HG03575 (cell line): ENCODE data around the gene ACSS1.

Experiments used
- ATAC-seq: cut with Tn5 transposase; IDR thresholded peaks from one replicate; pipeline ENCODE4 v1.9.1; 2021; ENCODE audit not compliant: unreplicated experiment, insufficient number of reproducible peaks, low FRiP score; ENCODE audit errors: extremely low read depth

ACSS1 gene

GRCh38 chr20:24969186-24970029 is 88.5 kb downstream of the ACSS1 start:
- no peak for ATAC-seq

- no peak for ATAC-seq
Measured at GRCh38 chr20:24968278-24968800, 89.6 kb downstream of the ACSS1 start.

GRCh38 chr20:24966317-24967012 is 91.5 kb downstream of the ACSS1 start:
- ATAC-seq = no peak

GRCh38 chr20:24965065-24965919 is 92.6 kb downstream of the ACSS1 start:
- ATAC-seq = no peak

GRCh38 chr20:24964506-24964840 is 93.5 kb downstream of the ACSS1 start:
- no peak for ATAC-seq

GRCh38 chr20:24963672-24964505 is 94.0 kb downstream of the ACSS1 start:
- ATAC-seq = no peak

- no peak for ATAC-seq
Measured at GRCh38 chr20:24962510-24962909, 95.4 kb downstream of the ACSS1 start.

- ATAC-seq = no peak
Measured at GRCh38 chr20:24962182-24962492, 95.8 kb downstream of the ACSS1 start.

GRCh38 chr20:24961384-24962181 is 96.4 kb downstream of the ACSS1 start:
- no peak for ATAC-seq

GRCh38 chr20:24960861-24961260 is 97.1 kb downstream of the ACSS1 start:
- no peak for ATAC-seq

- ATAC-seq = no peak
Measured at GRCh38 chr20:24960302-24960801, 97.6 kb downstream of the ACSS1 start.

GRCh38 chr20:24959591-24960301 is 98.2 kb downstream of the ACSS1 start:
- no peak for ATAC-seq

- ATAC-seq = no peak
Measured at GRCh38 chr20:24958506-24959385, 99.2 kb downstream of the ACSS1 start.

- no peak for ATAC-seq
Measured at GRCh38 chr20:24957326-24958016, 100.5 kb downstream of the ACSS1 start.
